ENCODE results near the gene RMND5B.

DNA sequence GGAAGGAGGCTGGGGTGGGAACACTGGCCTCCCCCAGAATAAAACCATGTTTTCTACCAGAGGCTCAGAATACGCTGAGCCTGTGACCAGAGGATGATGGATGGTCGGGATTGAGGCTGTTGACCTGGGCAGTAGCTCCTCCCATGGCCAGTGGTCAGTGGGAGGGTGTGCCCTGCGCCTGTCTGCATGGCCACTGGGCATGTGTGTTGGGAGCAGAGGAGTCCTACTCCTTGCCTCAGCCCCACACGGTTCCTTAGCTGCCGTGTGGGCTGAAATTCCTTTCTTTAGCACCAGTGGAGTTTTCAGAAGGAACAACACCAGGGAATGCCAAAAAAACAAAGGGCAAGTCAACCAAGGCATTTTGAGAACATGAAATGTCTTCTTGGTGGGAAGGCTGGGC lies 8.5 kb upstream of the RMND5B start:
- TF ChIP-seq, protein P1, sequence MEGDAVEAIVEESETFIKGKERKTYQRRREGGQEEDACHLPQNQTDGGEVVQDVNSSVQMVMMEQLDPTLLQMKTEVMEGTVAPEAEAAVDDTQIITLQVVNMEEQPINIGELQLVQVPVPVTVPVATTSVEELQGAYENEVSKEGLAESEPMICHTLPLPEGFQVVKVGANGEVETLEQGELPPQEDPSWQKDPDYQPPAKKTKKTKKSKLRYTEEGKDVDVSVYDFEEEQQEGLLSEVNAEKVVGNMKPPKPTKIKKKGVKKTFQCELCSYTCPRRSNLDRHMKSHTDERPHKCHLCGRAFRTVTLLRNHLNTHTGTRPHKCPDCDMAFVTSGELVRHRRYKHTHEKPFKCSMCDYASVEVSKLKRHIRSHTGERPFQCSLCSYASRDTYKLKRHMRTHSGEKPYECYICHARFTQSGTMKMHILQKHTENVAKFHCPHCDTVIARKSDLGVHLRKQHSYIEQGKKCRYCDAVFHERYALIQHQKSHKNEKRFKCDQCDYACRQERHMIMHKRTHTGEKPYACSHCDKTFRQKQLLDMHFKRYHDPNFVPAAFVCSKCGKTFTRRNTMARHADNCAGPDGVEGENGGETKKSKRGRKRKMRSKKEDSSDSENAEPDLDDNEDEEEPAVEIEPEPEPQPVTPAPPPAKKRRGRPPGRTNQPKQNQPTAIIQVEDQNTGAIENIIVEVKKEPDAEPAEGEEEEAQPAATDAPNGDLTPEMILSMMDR (IDR thresholded peaks at IDR 0.05): no peak
- TF ChIP-seq EZH2 (IDR thresholded peaks at IDR 0.05) (no peak), EZH2phosphoT487 (IDR thresholded peaks at IDR 0.05) (no peak)
